HL-60 (cell line): ENCODE data around the gene PIWIL1.

Source experiments
- DNase-seq, 2 experiments: peaks; one replicate each; pipeline ENCODE4 v3.0.0-alpha.2; 2010 to 2020; ENCODE audit warnings: low read depth in 1 of 2, low spot score in 1 of 2
- H3K27ac ChIP-seq: fragments of 250-450 bp; sonication (Bioruptor Pico); replicated peaks from 2 replicates; pipeline ENCODE4 v1.5.1; 2020; ENCODE audit warnings: mild to moderate bottlenecking, moderate library complexity
- H3K27me3 ChIP-seq: fragments of 250-450 bp; sonication (Bioruptor Pico); 2 replicates; pipeline ENCODE4 v1.5.1; 2021; ENCODE audit warnings: mild to moderate bottlenecking, moderate library complexity; ENCODE audit not compliant: insufficient read depth, poor library complexity, severe bottlenecking
- H3K4me3 ChIP-seq: replicated peaks from 2 replicates; pipeline ENCODE4 v1.5.1; 2011; ENCODE audit warnings: mild to moderate bottlenecking, control low read depth, low read length; ENCODE audit not compliant: insufficient read depth
- GABPA ChIP-seq: IDR thresholded peaks from 2 replicates; pipeline ENCODE4 v1.6.1; 2012; ENCODE audit warnings: low read depth
- POLR2AphosphoS5 ChIP-seq: IDR thresholded peaks from 2 replicates; pipeline ENCODE4 v1.6.1; 2012; ENCODE audit warnings: low read depth
- SPI1 ChIP-seq: IDR thresholded peaks from 2 replicates; pipeline ENCODE4 v1.6.1; 2012; ENCODE audit warnings: low read depth, mild to moderate bottlenecking, borderline replicate concordance
- TF ChIP-seq, protein P1 (sequence below): IDR thresholded peaks from one replicate; pipeline ENCODE4 v1.5.1; 2011; ENCODE audit warnings: low read length, control low read depth, inconsistent platforms; ENCODE audit not compliant: insufficient read depth
- TF ChIP-seq, protein P2 (sequence below): IDR thresholded peaks from 2 replicates; pipeline ENCODE4 v1.6.1; 2012; ENCODE audit warnings: low read depth; ENCODE audit not compliant: insufficient replicate concordance

The PIWIL1 gene

DNA sequence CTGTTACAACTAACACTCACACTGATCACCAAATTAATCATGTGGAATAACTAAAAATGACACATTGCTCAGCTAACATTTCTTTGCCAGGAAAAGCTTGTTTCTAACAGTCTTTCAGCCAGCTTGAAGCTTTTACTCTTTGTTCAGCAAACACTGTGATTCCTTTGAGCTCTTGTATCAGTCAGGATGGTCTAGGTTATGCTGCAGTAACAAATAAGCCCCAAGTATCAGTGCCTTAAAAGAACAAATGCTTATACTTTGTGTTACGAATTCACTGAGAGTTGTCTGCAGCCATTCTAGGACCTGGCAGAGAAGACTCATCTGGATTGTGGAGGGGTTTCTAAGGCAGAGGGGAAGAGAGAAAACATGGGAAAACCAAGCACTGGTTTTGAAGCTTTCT, 47.6 kb upstream of the PIWIL1 start:
- Histone ChIP-seq H3K4me3 (no peak overlapping the region), H3K27ac (no peak overlapping the region), H3K27me3 (no peaks in the 10 kb centered on the region)
- TF ChIP-seq GABPA (no peak), POLR2AphosphoS5 (no peak), SPI1 (no peak)
- TF ChIP-seq, protein P1, sequence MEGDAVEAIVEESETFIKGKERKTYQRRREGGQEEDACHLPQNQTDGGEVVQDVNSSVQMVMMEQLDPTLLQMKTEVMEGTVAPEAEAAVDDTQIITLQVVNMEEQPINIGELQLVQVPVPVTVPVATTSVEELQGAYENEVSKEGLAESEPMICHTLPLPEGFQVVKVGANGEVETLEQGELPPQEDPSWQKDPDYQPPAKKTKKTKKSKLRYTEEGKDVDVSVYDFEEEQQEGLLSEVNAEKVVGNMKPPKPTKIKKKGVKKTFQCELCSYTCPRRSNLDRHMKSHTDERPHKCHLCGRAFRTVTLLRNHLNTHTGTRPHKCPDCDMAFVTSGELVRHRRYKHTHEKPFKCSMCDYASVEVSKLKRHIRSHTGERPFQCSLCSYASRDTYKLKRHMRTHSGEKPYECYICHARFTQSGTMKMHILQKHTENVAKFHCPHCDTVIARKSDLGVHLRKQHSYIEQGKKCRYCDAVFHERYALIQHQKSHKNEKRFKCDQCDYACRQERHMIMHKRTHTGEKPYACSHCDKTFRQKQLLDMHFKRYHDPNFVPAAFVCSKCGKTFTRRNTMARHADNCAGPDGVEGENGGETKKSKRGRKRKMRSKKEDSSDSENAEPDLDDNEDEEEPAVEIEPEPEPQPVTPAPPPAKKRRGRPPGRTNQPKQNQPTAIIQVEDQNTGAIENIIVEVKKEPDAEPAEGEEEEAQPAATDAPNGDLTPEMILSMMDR, result no peak
- TF ChIP-seq, protein P2, sequence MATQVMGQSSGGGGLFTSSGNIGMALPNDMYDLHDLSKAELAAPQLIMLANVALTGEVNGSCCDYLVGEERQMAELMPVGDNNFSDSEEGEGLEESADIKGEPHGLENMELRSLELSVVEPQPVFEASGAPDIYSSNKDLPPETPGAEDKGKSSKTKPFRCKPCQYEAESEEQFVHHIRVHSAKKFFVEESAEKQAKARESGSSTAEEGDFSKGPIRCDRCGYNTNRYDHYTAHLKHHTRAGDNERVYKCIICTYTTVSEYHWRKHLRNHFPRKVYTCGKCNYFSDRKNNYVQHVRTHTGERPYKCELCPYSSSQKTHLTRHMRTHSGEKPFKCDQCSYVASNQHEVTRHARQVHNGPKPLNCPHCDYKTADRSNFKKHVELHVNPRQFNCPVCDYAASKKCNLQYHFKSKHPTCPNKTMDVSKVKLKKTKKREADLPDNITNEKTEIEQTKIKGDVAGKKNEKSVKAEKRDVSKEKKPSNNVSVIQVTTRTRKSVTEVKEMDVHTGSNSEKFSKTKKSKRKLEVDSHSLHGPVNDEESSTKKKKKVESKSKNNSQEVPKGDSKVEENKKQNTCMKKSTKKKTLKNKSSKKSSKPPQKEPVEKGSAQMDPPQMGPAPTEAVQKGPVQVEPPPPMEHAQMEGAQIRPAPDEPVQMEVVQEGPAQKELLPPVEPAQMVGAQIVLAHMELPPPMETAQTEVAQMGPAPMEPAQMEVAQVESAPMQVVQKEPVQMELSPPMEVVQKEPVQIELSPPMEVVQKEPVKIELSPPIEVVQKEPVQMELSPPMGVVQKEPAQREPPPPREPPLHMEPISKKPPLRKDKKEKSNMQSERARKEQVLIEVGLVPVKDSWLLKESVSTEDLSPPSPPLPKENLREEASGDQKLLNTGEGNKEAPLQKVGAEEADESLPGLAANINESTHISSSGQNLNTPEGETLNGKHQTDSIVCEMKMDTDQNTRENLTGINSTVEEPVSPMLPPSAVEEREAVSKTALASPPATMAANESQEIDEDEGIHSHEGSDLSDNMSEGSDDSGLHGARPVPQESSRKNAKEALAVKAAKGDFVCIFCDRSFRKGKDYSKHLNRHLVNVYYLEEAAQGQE, result no peak
- DNase-seq, result no peak

DNA sequence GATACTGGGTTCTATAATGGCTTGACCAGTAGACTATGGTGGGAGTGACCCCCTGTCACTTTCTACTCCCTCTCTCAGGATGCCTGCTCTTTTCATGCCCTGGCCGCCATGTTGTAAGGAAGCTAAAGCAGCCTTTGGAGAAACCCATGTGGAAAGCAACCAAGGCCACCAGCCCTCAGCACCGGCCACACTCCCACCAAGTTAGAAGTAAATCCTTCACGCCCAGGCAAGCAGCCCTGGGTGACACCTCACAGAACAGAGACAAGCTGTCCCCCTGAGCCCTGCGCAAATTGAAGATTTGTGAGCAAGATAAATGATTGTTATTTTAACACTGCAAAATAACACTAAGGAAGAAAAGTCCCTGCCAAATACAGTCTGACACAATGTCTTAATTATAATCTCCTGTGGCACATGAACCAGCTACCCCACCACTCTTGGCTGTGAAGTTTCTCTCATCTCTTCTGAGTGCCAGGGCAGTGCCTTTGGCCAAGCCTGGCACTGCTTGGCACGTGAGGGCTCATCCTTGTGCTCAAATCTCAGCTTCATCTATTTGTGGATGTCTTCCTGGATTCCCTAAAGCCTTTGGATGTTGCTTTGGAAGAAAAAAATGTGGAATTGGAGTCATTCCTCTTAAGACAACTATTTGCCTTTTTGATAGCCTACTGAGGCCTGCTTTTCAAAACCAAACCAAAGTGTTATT, 39.2 kb upstream of the PIWIL1 start:
- Histone ChIP-seq H3K27ac (no peak overlapping the region), H3K27me3 (no peaks in the 10 kb centered on the region), H3K4me3 (no peak overlapping the region)
- TF ChIP-seq, protein P1, result no peak
- TF ChIP-seq POLR2AphosphoS5, result no peak
- no peak for TF ChIP-seq GABPA
- TF ChIP-seq, protein P2, result no peak
- TF ChIP-seq SPI1, result no peak
- no peak for DNase-seq

DNA sequence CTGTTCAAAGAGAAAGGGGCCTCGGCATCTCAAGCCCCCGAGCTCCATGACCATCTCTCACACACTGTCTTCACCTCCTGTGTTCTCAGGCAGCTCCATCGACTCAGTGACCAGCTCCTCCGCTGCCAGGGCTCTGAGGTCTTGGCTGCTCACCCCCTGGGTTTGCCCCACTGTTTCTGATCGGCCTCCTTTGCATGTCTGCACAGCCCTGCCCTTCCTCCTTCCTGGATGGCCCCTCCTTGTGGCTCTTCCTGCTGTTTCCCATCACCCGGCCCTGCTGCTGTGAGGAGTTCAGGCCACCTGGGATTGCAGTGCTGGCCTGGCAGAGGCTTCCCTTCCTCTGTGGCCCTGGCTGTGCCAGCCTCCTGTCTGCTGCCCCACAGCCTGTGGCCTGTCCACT, 38.1 kb upstream of the PIWIL1 start:
- TF ChIP-seq GABPA (no peak), POLR2AphosphoS5 (no peak), SPI1 (no peak)
- TF ChIP-seq, protein P2, result no peak
- TF ChIP-seq, protein P1, result no peak
- no peak overlapping the region for H3K27ac ChIP-seq
- no peaks in the 10 kb centered on the region for H3K27me3 ChIP-seq
- no peak for DNase-seq
- no peak overlapping the region for H3K4me3 ChIP-seq
